ENCODE data around the gene SYNGR2.
A peak's percentile ranks its signal among the peaks of the same experiment; 100 is the strongest.

SYNGR2 gene

GRCh38 chr17:78202666-78203065 lies 34.3 kb downstream of the SYNGR2 start:
- DNase-seq (ENCODE audit: low read depth, low spot score), result no peak

DNA sequence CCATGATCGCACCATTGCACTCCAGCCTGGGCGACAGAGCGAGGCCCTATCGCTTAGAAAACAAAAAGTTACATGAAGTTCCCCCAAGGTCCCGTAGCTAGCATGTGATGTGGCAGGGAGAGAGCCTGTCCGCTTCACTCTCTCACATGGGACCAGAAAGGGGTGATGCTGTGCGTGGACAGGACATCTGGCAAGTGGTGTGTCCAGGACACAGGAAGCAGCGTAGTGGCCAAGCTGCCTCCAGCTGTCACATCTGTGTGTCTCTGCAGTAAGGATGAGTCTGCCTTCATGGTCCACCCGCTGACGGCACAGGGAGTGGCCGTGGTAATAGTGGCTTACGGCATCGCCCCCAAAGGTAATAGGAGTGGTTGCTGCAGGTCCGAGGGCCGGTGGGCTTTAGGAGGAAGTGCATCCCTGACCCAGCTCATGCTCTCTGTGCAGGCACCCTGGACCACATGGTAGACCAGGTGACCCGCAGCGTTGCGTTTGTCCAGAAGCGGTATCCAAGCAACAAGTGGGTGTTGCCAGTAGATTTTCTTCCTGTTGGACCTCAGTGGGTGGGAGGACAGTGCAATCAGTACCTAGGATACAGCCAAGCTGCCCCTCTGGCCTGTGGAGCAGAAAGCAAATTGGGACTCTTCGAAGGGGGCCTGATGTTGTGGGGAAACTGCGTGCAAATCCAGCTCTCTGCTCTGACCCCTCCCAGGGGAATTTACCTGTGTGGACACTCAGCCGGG lies 36.2 kb downstream of the SYNGR2 start:
- DNase-seq (ENCODE audit: low read depth, low spot score), result no peak

GRCh38 chr17:78205124-78205775 lies 36.9 kb downstream of the SYNGR2 start:
- DNase-seq (ENCODE audit: low read depth, low spot score), result no peak

- no peak for DNase-seq (ENCODE audit: low read depth, low spot score)
These were observed 37.9 kb downstream of the SYNGR2 start for GRCh38 chr17:78206298-78206697.

GRCh38 chr17:78208486-78208885 lies 40.1 kb downstream of the SYNGR2 start:
- DNase-seq (ENCODE audit: low read depth, low spot score), result no peak

DNA sequence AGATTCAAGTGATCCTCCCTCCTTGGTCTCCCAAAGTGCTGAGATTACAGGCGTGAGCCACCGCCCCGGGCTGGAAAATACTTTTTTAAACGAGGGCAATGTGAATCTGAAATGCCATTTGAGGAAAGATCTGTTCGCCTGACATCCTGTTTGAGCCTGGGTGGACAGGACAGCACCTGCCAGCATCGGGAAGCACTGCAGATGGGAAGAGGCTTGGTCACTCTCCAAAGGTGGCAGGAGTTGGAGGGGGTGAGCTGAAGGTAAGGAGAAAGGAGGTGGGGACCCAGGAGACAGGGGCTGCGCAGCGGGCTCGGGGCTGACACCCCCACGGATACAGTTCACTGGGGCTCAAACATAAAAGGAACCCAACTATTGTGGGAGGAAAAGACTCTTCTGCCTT lies 41.7 kb downstream of the SYNGR2 start:
- DNase-seq (ENCODE audit: low read depth, low spot score), result no peak

- DNase-seq (ENCODE audit: low read depth, low spot score), result no peak
These were observed 42.7 kb downstream of the SYNGR2 start for GRCh38 chr17:78211032-78211431.

DNA sequence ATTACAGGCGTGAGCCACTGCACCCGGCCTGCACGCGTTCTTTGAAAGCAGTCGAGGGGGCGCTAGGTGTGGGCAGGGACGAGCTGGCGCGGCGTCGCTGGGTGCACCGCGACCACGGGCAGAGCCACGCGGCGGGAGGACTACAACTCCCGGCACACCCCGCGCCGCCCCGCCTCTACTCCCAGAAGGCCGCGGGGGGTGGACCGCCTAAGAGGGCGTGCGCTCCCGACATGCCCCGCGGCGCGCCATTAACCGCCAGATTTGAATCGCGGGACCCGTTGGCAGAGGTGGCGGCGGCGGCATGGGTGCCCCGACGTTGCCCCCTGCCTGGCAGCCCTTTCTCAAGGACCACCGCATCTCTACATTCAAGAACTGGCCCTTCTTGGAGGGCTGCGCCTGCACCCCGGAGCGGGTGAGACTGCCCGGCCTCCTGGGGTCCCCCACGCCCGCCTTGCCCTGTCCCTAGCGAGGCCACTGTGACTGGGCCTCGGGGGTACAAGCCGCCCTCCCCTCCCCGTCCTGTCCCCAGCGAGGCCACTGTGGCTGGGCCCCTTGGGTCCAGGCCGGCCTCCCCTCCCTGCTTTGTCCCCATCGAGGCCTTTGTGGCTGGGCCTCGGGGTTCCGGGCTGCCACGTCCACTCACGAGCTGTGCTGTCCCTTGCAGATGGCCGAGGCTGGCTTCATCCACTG lies 45.8 kb downstream of the SYNGR2 start, which contains the start of gene BIRC5:
Gene BIRC5 (plus strand): TSS at position 238 of the 690 bp plus-strand sequence. CDS start 64 bp downstream, at position 302.
- peak; percentile 69 for DNase-seq (ENCODE audit: low read depth, low spot score)

GRCh38 chr17:78214706-78215061 lies 46.3 kb downstream of the SYNGR2 start:
- no peak for DNase-seq (ENCODE audit: low read depth, low spot score)

DNA sequence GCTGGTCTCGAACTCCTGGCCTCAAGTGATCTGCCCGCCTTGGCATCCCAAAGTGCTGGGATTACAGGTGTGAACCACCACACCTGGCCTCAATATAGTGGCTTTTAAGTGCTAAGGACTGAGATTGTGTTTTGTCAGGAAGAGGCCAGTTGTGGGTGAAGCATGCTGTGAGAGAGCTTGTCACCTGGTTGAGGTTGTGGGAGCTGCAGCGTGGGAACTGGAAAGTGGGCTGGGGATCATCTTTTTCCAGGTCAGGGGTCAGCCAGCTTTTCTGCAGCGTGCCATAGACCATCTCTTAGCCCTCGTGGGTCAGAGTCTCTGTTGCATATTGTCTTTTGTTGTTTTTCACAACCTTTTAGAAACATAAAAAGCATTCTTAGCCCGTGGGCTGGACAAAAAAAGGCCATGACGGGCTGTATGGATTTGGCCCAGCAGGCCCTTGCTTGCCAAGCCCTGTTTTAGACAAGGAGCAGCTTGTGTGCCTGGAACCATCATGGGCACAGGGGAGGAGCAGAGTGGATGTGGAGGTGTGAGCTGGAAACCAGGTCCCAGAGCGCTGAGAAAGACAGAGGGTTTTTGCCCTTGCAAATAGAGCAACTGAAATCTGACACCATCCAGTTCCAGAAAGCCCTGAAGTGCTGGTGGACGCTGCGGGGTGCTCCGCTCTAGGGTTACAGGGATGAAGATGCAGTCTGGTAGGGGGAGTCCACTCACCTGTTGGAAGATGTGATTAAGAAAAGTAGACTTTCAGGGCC lies 51.2 kb downstream of the SYNGR2 start:
- no peak for DNase-seq (ENCODE audit: low read depth, low spot score)

Data from smooth muscle cell of the brain vasculature (primary cell).